ENCODE data around the gene MELTF.

Gene MELTF

DNA sequence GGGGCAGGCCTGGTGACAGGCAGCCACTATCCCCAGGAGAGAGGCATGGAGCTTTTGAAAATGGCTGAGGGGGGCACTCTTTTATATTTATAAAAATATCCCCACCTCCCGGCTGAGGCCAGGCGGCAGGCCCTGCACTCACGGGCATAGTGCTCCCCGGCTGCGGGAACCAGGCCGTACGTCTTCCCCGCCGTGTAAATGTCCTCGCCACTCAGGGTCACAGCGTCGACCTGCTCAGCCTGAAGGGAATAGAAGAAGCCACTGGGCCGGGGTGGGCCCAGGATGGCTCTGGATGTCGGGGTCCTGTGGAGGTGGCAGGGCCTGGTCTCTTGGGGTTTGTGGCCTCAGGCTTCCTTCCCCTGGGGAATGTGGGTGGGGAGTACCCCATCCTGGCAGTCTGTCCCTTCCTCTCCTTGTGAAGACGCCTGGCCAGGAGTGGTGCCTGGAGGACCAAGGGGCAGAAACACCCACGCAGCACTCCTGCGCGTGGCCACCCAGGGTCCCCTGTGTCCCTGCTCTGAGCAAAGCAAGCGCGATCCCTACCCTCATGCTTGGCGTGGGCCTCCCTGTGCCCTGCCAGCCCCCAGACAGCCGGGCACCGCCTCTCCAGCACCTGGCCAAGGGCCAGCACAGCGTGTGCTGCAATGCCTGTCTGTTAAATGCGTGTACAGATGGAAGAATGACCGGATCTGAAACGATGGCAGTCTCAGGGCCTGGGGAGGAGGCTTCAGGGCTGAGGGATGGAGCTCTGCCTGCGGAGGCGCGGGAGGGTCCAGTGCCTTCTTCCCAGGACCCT, 18.9 kb downstream of the MELTF start:
- no peak for DNase-seq (ENCODE audit: low read depth in 3 of 3)

- no peak for DNase-seq (ENCODE audit: low read depth in 3 of 3)
Observed at GRCh38 chr3:197009532-197010019, 20.0 kb downstream of the MELTF start.

GRCh38 chr3:197008436-197009209, 21.0 kb downstream of the MELTF start:
- DNase-seq (ENCODE audit: low read depth in 3 of 3): no peak

DNA sequence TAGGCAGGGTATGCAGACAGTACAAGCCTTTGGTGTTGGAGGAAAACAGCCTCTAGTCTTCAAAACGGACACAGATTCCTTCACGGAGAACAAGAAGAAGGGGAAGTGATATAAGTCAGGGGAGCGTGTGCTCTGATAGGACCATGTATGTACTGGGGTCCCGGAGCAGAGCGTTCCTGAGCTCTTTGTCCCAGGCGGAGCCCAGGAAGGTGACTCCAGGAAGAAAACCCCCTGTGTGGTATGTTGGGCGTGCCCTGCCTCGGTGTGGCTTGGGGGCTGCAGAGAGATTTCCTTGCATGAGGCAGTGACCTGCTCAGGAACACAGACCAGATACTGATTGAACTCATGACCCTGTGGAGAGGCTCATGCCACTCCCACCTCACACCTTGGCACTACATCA, 21.7 kb downstream of the MELTF start:
- DNase-seq (ENCODE audit: low read depth in 3 of 3): no peak

GRCh38 chr3:197007296-197007940, 22.2 kb downstream of the MELTF start:
- DNase-seq (ENCODE audit: low read depth in 3 of 3): no peak

DNA sequence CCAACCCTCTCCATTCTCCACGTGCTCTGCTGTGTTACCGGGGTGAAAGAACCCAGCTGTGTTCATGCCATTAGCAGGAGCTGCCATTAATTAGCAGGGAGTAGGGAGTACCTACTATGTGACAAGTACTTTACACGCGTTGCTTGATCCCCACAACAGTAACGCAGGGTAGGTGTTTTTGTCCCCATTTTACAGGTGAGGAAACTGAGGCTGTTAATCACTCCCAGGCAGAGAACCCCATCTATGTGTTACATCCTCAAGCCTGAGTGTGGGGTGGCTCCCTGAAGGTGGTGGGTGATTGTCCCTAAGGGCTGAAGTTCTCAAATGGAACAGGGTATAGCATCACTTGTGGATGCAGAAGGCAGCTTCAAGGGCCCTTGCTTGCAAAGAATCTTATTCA, 22.8 kb downstream of the MELTF start:
- no peak for DNase-seq (ENCODE audit: low read depth in 3 of 3)

- DNase-seq (ENCODE audit: low read depth in 3 of 3): no peak
Observed at GRCh38 chr3:197006446-197006845, 23.2 kb downstream of the MELTF start.

DNA sequence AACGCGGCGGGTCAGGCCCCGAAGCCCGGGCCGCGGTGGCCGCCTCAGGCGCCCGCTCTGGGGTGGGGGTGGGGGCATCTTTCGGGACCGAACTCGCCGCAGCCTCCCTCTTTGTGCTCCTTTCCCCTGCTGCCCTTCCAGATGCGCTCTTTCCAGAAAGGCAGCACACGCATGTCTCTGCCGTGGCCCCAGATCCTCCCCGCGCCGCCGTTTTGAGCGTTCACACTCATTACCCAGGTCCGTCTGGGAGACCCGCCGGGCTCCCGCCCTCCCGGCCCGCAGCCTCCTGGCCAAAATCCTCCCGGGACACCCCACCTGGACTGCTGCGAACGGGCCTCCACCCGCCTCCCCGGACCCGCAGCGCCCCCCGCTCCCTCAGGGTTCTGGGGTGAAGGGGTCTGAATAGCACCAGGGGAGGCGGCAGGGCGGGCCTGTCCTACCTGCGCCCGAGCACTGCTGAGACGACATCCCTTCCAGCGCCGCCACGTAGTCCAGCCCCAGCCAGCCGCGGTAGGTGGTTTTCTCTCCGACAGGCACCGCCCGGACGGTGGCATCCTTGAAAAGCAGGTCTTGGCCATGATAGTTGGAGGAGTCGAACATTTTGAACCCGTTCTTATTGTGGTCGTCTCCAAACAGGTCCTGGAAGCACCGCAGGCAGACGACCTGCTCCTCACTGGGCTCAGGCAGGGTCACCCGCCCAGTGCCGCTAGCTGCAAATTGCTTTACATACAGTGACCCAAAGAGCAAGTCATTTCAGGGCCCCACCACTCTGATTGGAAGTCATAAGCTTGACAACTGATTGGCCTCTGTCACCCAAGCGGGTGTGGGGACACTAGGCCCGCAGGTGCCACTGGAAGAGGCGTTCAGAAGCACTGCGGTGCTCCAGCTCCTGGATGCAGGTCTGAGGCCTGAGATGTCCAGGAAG, 25.9 kb downstream of the MELTF start:
- peak in 1 of 3 experiments; percentile 23 for DNase-seq (ENCODE audit: low read depth in 3 of 3)

- DNase-seq (ENCODE audit: low read depth in 3 of 3): peak; percentile 73 to 79 (median 77)
Observed at GRCh38 chr3:197002701-197003454, 26.7 kb downstream of the MELTF start.

- DNase-seq (ENCODE audit: low read depth in 3 of 3): no peak
Observed at GRCh38 chr3:197001972-197002700, 27.5 kb downstream of the MELTF start.

GRCh38 chr3:197001106-197001971, 28.3 kb downstream of the MELTF start:
- no peak for DNase-seq (ENCODE audit: low read depth in 3 of 3)

DNA sequence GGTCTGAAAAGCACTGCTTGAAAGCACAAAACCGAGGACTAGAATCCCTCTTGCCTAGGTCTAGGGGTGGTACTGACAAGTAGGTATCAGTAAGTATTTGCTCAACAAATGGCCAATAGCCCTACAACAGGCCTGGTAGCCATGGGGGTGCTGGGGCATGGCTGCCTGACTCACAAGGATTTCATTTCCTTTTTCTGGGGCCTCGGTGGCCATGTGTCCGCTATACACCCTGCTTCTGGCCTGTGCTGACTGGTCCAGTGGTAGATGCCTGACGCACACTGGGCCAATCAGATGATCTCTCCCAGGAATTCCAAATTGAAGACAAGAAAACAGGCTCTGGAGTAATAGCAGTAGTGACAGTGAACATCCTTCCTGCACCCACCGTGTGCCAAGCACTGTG, 29.4 kb downstream of the MELTF start:
- DNase-seq (ENCODE audit: low read depth in 3 of 3): no peak

GRCh38 chr3:196998966-196999760, 30.5 kb downstream of the MELTF start:
- DNase-seq (ENCODE audit: low read depth in 3 of 3): no peak

GRCh38 chr3:196997311-196997710, 32.3 kb downstream of the MELTF start:
- DNase-seq (ENCODE audit: low read depth in 3 of 3): no peak

- no peak for DNase-seq (ENCODE audit: low read depth in 3 of 3)
Observed at GRCh38 chr3:196996454-196997265, 33.0 kb downstream of the MELTF start.

GRCh38 chr3:196995646-196996355, 33.8 kb downstream of the MELTF start:
- no peak for DNase-seq (ENCODE audit: low read depth in 3 of 3)

DNA sequence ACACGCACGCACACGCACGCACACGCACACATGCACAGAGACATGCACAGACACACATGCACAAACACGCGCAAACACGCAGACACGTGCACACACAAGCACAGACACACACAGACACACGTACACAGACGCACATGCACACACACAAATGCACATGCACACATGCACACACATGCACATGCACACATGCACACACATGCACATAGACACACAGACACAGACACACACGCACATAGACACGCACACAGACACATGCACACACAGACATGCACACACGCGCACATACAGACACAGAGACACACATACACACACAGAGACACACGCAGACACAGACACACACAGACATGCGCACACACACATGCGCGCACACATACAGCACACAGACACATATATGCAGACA, 34.6 kb downstream of the MELTF start:
- DNase-seq (ENCODE audit: low read depth in 3 of 3): no peak
